ENCODE measurements around the gene TAOK1.
A peak's percentile ranks its signal among the peaks of the same experiment; 100 is the strongest.

The TAOK1 gene

GRCh38 chr17:29586676-29587469 lies 196.7 kb downstream of the TAOK1 start:
- no peak for DNase-seq

GRCh38 chr17:29587591-29587990 lies 197.4 kb downstream of the TAOK1 start:
- DNase-seq: no peak

- no peak for DNase-seq
These were observed 197.9 kb downstream of the TAOK1 start for GRCh38 chr17:29588017-29588561.

- peak; percentile 37 for DNase-seq
These were observed 198.6 kb downstream of the TAOK1 start for GRCh38 chr17:29588562-29589411.

- peak; percentile 80 for DNase-seq
These were observed 199.6 kb downstream of the TAOK1 start, which contains the start of gene GIT1 for GRCh38 chr17:29589524-29590410. Gene GIT1 (minus strand): TSS chr17:29589648. CDS start chr17:29589378, 270 bp downstream.

GRCh38 chr17:29590411-29591145 lies 200.4 kb downstream of the TAOK1 start:
- DNase-seq: peak; percentile 73

- peak; percentile 71 for DNase-seq
These were observed 201.1 kb downstream of the TAOK1 start for GRCh38 chr17:29591146-29591736.

GRCh38 chr17:29591737-29592608 lies 201.8 kb downstream of the TAOK1 start:
- peak; percentile 86 for DNase-seq

- peak; percentile 80 for DNase-seq
These were observed 202.8 kb downstream of the TAOK1 start, which contains the start of gene ANKRD13B for GRCh38 chr17:29592850-29593551. Gene ANKRD13B (plus strand): TSS chr17:29593132. CDS start chr17:29593622, 490 bp downstream.

GRCh38 chr17:29593591-29594518 lies 203.7 kb downstream of the TAOK1 start:
- DNase-seq: peak; percentile 15

GRCh38 chr17:29594519-29595090 lies 204.4 kb downstream of the TAOK1 start:
- no peak for DNase-seq

- no peak for DNase-seq
These were observed 205.2 kb downstream of the TAOK1 start for GRCh38 chr17:29595107-29595942.

- no peak for DNase-seq
These were observed 206.0 kb downstream of the TAOK1 start for GRCh38 chr17:29595943-29596774.

- DNase-seq: no peak
These were observed 206.6 kb downstream of the TAOK1 start for GRCh38 chr17:29596811-29597210.

GRCh38 chr17:29597361-29598172 lies 207.4 kb downstream of the TAOK1 start:
- DNase-seq: no peak

Measured in COR-L47 (cell line).